SK-N-SH (cell line): ENCODE data around the gene UBAP1L. TPM values are rescaled to one million over a fixed set of nuclear protein-coding genes. Genes with fewer than 3 reads are reported as not detected.
A peak's percentile ranks its signal among the peaks of the same experiment; 100 is the strongest.

ENCODE experiments used
- CTCF ChIA-PET: fragments of 300-600, 350-600 bp; formaldehyde crosslinking; extraction: SDS; loops from one replicate; lab custom pipeline; 2021; lab: Yijun Ruan, JAX
- POLR2A ChIA-PET: fragments of 350-600 bp; sonication (Branson Sonifier 250); formaldehyde crosslinking; extraction: SDS; loops from one replicate; lab custom pipeline; 2020; ENCODE audit warnings: antibody characterized with exemption, inconsistent platforms; lab: Yijun Ruan, JAX
- DNase-seq: peaks from one replicate; pipeline ENCODE4 v3.0.0; 2012
- H2AFZ ChIP-seq: fragments of 200-600 bp; sonication (generic); 2 replicates; pipeline ENCODE4 v1.8.1; 2016; ENCODE audit warnings: antibody characterized with exemption, mild to moderate bottlenecking, low read depth
- H3F3A ChIP-seq: fragments of 200-600 bp; sonication (generic); replicated peaks from 2 replicates; pipeline ENCODE3; 2016; ENCODE audit warnings: antibody characterized with exemption, mild to moderate bottlenecking; ENCODE audit not compliant: insufficient read depth
- H3K27ac ChIP-seq, 2 experiments: fragments of 200-500 bp in 1 of 2; fragments of 200-600 bp in 1 of 2; sonication (Bioruptor generic) in 1 of 2; sonication (generic), shearing (Covaris generic) in 1 of 2; 2 replicates each; pipeline versions ENCODE4 v1.5.1 to v1.6.1; 2014 to 2016; ENCODE audit warnings: low read depth in 2 of 2, inconsistent platforms in 1 of 2, low read length in 1 of 2, mild to moderate bottlenecking in 1 of 2, mixed read lengths in 1 of 2
- H3K27me3 ChIP-seq: fragments of 200-600 bp; sonication (generic), shearing (Covaris generic); 2 replicates; pipeline ENCODE4 v1.6.1; 2016; ENCODE audit warnings: mixed run types; ENCODE audit not compliant: insufficient read depth
- H3K36me3 ChIP-seq, 2 experiments: fragments of 200-500 bp in 1 of 2; fragments of 200-600 bp in 1 of 2; sonication (Bioruptor generic) in 1 of 2; sonication (generic) in 1 of 2; replicated peaks in 1 of 2; 2 replicates each; pipeline versions ENCODE3 to v1.5.1; 2014 to 2016; ENCODE audit warnings: low read length in 1 of 2, mild to moderate bottlenecking in 1 of 2; ENCODE audit not compliant: insufficient read depth in 2 of 2, control insufficient read depth in 1 of 2
- H3K4me1 ChIP-seq, 2 experiments: fragments of 200-500 bp in 1 of 2; fragments of 200-600 bp in 1 of 2; sonication (Bioruptor generic) in 1 of 2; sonication (generic), shearing (Covaris generic) in 1 of 2; 2 replicates each; pipeline versions ENCODE4 v1.5.1 to v1.6.1; 2014 to 2016; ENCODE audit warnings: low read depth in 1 of 2, low read length in 1 of 2, mixed run types in 1 of 2; ENCODE audit not compliant: insufficient read depth in 2 of 2, control insufficient read depth in 1 of 2
- H3K4me2 ChIP-seq: fragments of 200-600 bp; sonication (generic), shearing (Covaris generic); 2 replicates; pipeline ENCODE4 v1.6.1; 2017; ENCODE audit warnings: mixed run types
- H3K4me3 ChIP-seq, 2 experiments: fragments of 200-500 bp in 1 of 2; fragments of 200-600 bp in 1 of 2; sonication (Bioruptor generic) in 1 of 2; sonication (generic), shearing (Covaris generic) in 1 of 2; 2 replicates each; pipeline versions ENCODE4 v1.5.1 to v1.8.1; 2014 to 2016; ENCODE audit warnings: low read depth in 2 of 2, inconsistent platforms in 1 of 2, low read length in 1 of 2, mild to moderate bottlenecking in 1 of 2, mixed read lengths in 1 of 2, moderate library complexity in 1 of 2
- H3K79me2 ChIP-seq: fragments of 200-600 bp; sonication (generic); 2 replicates; pipeline ENCODE4 v1.8.1; 2017; ENCODE audit warnings: mild to moderate bottlenecking; ENCODE audit not compliant: insufficient read depth
- H3K9ac ChIP-seq: fragments of 200-600 bp; sonication (generic); 2 replicates; pipeline ENCODE4 v1.6.1; 2017; ENCODE audit warnings: mixed run types
- H3K9me2 ChIP-seq: fragments of 200-600 bp; sonication (generic); 2 replicates; pipeline ENCODE4 v1.6.1; 2017; ENCODE audit warnings: mixed run types
- H3K9me3 ChIP-seq: fragments of 200-600 bp; sonication (generic); 2 replicates; pipeline ENCODE4 v1.6.1; 2017; ENCODE audit warnings: mixed run types, mild to moderate bottlenecking, moderate library complexity
- H4K20me1 ChIP-seq: fragments of 200-600 bp; sonication (generic); 2 replicates; pipeline ENCODE4 v1.6.1; 2017; ENCODE audit warnings: mild to moderate bottlenecking, mixed run types; ENCODE audit not compliant: insufficient read depth
- CHD2 ChIP-seq: fragments of 150-350 bp; IDR thresholded peaks from 2 replicates; pipeline ENCODE4 v1.6.1; 2018; ENCODE audit warnings: low read length; ENCODE audit not compliant: partially characterized antibody
- ELF1 ChIP-seq: IDR thresholded peaks from 2 replicates; pipeline ENCODE4 v1.4.0; 2012
- EZH2phosphoT487 ChIP-seq: fragments of 200-600 bp; sonication (generic); IDR thresholded peaks from 2 replicates; pipeline ENCODE4 v1.6.1; 2017; ENCODE audit warnings: low read depth, mixed run types, mild to moderate bottlenecking, antibody characterized with exemption, moderate library complexity, borderline replicate concordance
- GATA2 ChIP-seq: sonication (generic); formaldehyde crosslinking; IDR thresholded peaks from 2 replicates; pipeline ENCODE4 v1.5.0; 2020; ENCODE audit warnings: mild to moderate bottlenecking, missing genetic modification reagents
- JUND ChIP-seq: IDR thresholded peaks from 2 replicates; pipeline ENCODE4 v1.4.0; 2012
- MAX ChIP-seq: IDR thresholded peaks from 2 replicates; pipeline ENCODE4 v1.4.0; 2012; ENCODE audit warnings: low read depth
- NFIC ChIP-seq: IDR thresholded peaks from 2 replicates; pipeline ENCODE4 v1.4.0; 2012; ENCODE audit warnings: borderline replicate concordance
- TAF1 ChIP-seq: IDR thresholded peaks from 2 replicates; pipeline ENCODE4 v1.6.1; 2012; ENCODE audit warnings: low read depth, mild to moderate bottlenecking, low read length, moderate library complexity, borderline replicate concordance
- TCF12 ChIP-seq: IDR thresholded peaks from 2 replicates; pipeline ENCODE4 v1.4.0; 2012
- TEAD4 ChIP-seq: IDR thresholded peaks from 2 replicates; pipeline ENCODE4 v1.4.0; 2012; ENCODE audit warnings: mild to moderate bottlenecking, borderline replicate concordance; ENCODE audit not compliant: insufficient read depth
- USF2 ChIP-seq: fragments of 150-350 bp; IDR thresholded peaks from 2 replicates; pipeline ENCODE4 v1.6.1; 2017; ENCODE audit warnings: antibody characterized with exemption, low read length, low read depth, borderline replicate concordance
- YY1 ChIP-seq: IDR thresholded peaks from 2 replicates; pipeline ENCODE4 v1.4.0; 2012; ENCODE audit warnings: low read depth, mild to moderate bottlenecking
- ZBTB33 ChIP-seq: IDR thresholded peaks from 2 replicates; pipeline ENCODE4 v1.4.0; 2012; ENCODE audit warnings: low read depth, borderline replicate concordance
- WGBS: methylation state at CpG from one replicate; pipeline ENCODE4 v1.1.6; 2017; ENCODE audit warnings: low lambda C conversion rate; 5-methylcytosine and 5-hydroxymethylcytosine counted together
- polyA plus RNA-seq, 3 experiments: library from polyadenylated mRNA; depleted of rRNA; stranded (reverse); fragments of >200 nt; gene quantifications; 2 replicates each; pipeline ENCODE4 v1.2.3, GENCODE V29; 2012

UBAP1L gene
- polyA plus RNA-seq, 1 of the 3 experiments (the other 2 are of a cell fraction) = 1.8 TPM

GRCh38 chr15:65083262-65083701 lies 31.7 kb downstream of the UBAP1L start:
- Histone ChIP-seq H3K4me2 (no peak overlapping the region), H3K36me3 (no peaks in the 10 kb centered on the region), H3K79me2 (no peaks in the 10 kb centered on the region), H3K9me2 (no peaks in the 10 kb centered on the region), H4K20me1 (no peaks in the 10 kb centered on the region), H3K9ac (no peak overlapping the region), H3K27me3 (0 out of 2 replicates have a peak, but pooled peaks cover 6% of the 10 kb centered on the region), H3K9me3 (no peaks in the 10 kb centered on the region), H3F3A (no peaks in the 10 kb centered on the region), H3K4me1 (peaks cover 0 to 28% of the 10 kb centered on the region in 2 experiments; a peak in 1 of 4 replicates), H3K27ac (no peak overlapping the region), H3K4me3 (no peak overlapping the region), H2AFZ (no peak overlapping the region)
- ChIA-PET CTCF (interaction anchor here (0.8 to 8.3 kb wide), 6 partner anchors 13 to 31 kb away, joined by 3 to 99 read pairs (median 4); no protein-coding TSS in a partner anchor), POLR2A (no interaction called here)
- TF ChIP-seq MAX (no peak), EZH2phosphoT487 (no peak), USF2 (no peak), TAF1 (no peak), NFIC (no peak), ELF1 (no peak), TEAD4 (no peak), JUND (no peak), CHD2 (no peak), YY1 (no peak)
- DNase-seq = no peak
- WGBS = 79% methylated on average over 7 of the region's 7 CpGs

GRCh38 chr15:65082303-65082953 lies 32.6 kb downstream of the UBAP1L start:
- no peak overlapping the region for H2AFZ ChIP-seq

More at GRCh38 chr15:65082303-65082953, 32.6 kb downstream of the UBAP1L start:
- no peaks in the 10 kb centered on the region for H3K9me2 ChIP-seq
- no peak overlapping the region for H3K4me2 ChIP-seq
- WGBS = 48% methylated on average over 7 of the region's 7 CpGs
- peaks cover 0 to 19% of the 10 kb centered on the region in 2 experiments; a peak in 1 of 4 replicates for H3K4me1 ChIP-seq
- H3K36me3 ChIP-seq = no peaks in the 10 kb centered on the region
- H3K27ac ChIP-seq = no peak overlapping the region
- peak; percentile 39 for DNase-seq
- H3K79me2 ChIP-seq = no peaks in the 10 kb centered on the region
- H4K20me1 ChIP-seq = no peaks in the 10 kb centered on the region
- TF ChIP-seq GATA2 (CRISPR knock-in tag) = no peak
- TF ChIP-seq ZBTB33 = no peak
- no peak for TF ChIP-seq TCF12
- no peak for TF ChIP-seq MAX
- TF ChIP-seq, all 33 proteins: peak for 0
- ChIA-PET CTCF (interaction anchor here (0.8 to 8.3 kb wide), 6 partner anchors 12 to 30 kb away, joined by 3 to 99 read pairs (median 4); no protein-coding TSS in a partner anchor), POLR2A (no interaction called here)
- H3K9me3 ChIP-seq = no peaks in the 10 kb centered on the region
- H3K27me3 ChIP-seq = 0 out of 2 replicates have a peak, but pooled peaks cover 6% of the 10 kb centered on the region
- H3K9ac ChIP-seq = no peak overlapping the region
- H3K4me3 ChIP-seq = no peak overlapping the region
- H3F3A ChIP-seq = no peaks in the 10 kb centered on the region
